HG02973 (cell line): Measurements from ENCODE around the gene NCAPD2.
"Not testable (repeated sequence)": the region's sequence is repeated elsewhere in the genome, so short reads cannot be mapped to it uniquely, and the experiment has no call there.

Source experiments
- ATAC-seq: cut with Tn5 transposase; IDR thresholded peaks from one replicate; pipeline ENCODE4 v1.9.1; 2021; ENCODE audit warnings: moderate library complexity; ENCODE audit not compliant: unreplicated experiment

Gene NCAPD2

DNA sequence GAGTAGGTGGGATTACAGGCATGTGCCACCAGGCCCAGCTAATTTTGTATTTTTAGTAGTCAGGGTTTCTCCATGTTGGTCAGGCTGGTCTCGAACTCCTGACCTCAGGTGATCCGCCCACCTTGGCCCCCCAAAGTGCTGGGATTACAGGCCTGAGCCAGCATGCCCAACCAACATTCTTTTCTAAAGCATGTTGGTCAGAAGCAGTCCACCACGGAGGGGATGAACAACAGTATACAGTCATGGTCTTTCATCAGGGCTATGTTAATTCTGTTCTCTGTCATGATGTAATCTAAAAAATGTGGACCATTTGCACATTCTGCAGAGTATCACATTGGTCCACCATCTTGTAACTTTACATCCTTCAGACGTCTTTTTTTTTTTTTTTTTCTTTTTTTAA lies 4.5 kb upstream of the NCAPD2 start:
- no peak for ATAC-seq

DNA sequence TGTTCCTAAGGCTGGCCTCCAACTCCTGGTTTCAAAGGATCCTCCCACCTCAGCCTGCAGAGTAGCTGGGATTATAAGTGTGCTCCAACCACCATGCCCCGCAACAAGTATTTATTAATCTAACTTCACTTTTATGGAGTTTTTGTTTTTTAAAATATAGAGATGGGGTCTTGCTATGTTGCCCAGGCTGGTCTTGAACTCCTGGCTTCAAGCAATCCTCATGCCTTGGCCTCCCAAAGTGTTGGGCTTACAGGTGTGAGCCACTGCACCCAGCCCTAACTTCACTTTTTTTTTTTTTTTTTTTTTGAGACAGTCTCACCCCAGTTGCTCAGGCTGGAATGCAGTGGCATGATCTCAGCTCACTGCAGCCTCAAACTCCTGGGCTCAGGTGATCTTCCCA lies 3.2 kb upstream of the NCAPD2 start:
- ATAC-seq = not testable (repeated sequence)

DNA sequence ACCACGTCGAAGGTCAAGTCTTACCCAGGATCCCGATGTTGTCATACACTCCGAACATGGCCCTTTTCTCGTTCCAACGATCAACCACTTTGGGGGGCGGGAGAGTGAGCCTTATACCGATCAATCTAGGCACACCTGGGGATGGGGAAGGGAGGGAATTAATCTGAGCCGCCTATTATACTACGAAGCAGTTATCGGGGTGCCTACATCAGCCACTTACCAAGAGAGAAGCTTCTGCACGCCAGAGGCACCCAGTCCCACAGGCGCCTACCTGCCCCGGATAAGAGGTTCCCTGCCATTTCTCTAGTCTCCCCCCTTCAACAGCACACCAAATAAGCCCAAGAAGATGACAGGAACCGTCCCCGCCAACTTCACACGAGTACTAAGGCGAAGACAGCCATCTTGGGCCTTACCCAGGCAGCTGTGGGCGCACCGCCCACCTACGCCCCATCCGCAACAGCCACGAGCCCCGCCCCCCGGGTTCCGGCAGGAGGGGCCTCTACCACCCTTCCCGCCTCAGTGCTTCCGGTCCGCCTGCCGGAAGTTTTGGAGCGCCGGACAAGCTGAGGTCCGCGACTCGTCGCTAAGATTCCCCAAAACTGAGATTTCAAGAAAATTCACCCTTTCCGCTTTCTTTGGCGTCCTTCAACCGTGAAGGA lies 935 bp upstream of the NCAPD2 start, which contains the start of gene MRPL51:
MRPL51 (minus strand) TSS at position 425 of the 659 bp plus-strand sequence; CDS start at position 299, 126 bp downstream.
- peak; percentile 52 for ATAC-seq

- peak; percentile 23 for ATAC-seq
Observed at GRCh38 chr12:6494258-6494743, 399 bp downstream of the NCAPD2 start.

- no peak for ATAC-seq
Observed at GRCh38 chr12:6494968-6495367, 1.1 kb downstream of the NCAPD2 start.

DNA sequence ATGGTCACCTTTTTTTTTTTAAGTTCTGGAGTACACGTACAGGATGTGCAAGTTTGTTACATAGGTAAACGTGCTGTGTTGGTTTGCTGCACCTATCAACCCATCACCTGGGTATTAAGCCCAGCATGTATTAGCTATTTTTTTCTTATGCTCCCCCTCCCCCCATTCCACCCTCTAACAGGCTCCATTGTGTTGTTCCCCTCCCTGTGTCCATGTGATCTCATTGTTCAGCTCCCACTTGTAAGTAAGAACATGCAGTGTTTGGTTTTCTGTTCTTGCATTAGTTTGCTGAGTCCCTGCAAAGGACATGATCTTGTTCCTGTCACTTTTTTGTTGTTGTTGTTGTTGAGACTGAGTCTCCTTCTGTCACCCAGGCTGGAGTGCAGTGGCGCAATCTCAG lies 3.4 kb downstream of the NCAPD2 start:
- not testable (repeated sequence) for ATAC-seq

- no peak for ATAC-seq
Observed at GRCh38 chr12:6500466-6500865, 6.6 kb downstream of the NCAPD2 start.

GRCh38 chr12:6507102-6507998 lies 13.4 kb downstream of the NCAPD2 start:
- ATAC-seq = no peak

- no peak for ATAC-seq
Observed at GRCh38 chr12:6508087-6508486, 14.2 kb downstream of the NCAPD2 start.

DNA sequence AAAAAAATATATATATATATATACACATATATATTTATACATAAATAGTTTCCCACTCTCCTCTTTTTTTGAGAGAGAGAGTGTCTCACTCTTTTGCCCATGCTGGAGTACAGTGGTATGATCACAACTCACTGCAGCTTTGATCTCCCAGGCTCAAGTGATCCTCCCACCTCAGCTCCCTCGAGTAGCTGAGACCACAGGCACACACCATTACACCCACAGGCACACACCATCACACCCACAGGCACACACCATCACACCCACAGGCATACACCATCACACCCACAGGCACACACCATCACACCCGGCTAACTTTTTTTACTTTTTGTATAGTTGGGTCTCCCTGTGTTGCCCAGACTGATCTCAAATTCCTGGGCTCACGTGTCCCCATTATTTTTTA lies 26.3 kb downstream of the NCAPD2 start:
- no peak for ATAC-seq

- no peak for ATAC-seq
Observed at GRCh38 chr12:6522193-6522592, 28.3 kb downstream of the NCAPD2 start.

GRCh38 chr12:6523708-6524107 lies 29.8 kb downstream of the NCAPD2 start:
- ATAC-seq = no peak

DNA sequence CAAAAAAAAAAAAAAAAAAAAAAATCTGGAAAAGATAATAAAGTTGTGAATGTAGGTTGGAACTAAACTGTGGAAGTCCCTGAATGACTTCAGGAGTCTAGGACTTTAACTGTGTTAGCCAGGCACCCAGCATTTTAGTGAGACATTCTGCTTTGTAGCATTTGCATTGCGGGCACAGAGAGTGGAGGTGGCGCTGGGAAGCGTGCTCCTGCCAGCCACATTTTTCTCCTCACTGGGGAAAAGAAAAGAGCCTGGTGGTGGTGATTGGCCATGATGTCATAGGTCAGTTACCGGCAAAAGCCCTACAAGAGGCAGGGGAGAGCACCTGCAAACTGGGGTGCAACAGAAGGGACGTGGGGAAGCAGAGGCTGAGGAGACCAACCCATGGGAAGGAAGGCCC lies 30.7 kb downstream of the NCAPD2 start:
- ATAC-seq = no peak

DNA sequence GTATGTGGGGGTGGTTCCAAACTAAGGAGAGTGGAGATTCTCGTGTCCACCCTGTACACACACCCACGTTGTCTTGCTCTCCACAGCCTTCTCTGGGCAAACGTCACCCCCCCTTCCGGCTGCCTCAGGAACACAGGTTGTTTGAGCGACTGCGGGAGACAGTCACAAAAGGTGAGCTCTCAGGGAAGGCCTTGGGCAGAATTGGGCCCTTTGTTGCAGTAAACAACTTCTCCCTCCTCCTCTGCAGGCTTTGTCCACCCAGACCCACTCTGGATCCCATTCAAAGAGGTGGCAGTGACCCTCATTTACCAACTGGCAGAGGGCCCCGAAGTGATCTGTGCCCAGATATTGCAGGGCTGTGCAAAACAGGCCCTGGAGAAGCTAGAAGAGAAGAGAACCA lies 32.3 kb downstream of the NCAPD2 start:
- no peak for ATAC-seq

GRCh38 chr12:6526766-6527525 lies 33.0 kb downstream of the NCAPD2 start:
- no peak for ATAC-seq

- ATAC-seq = no peak
Observed at GRCh38 chr12:6527711-6528110, 33.8 kb downstream of the NCAPD2 start.

DNA sequence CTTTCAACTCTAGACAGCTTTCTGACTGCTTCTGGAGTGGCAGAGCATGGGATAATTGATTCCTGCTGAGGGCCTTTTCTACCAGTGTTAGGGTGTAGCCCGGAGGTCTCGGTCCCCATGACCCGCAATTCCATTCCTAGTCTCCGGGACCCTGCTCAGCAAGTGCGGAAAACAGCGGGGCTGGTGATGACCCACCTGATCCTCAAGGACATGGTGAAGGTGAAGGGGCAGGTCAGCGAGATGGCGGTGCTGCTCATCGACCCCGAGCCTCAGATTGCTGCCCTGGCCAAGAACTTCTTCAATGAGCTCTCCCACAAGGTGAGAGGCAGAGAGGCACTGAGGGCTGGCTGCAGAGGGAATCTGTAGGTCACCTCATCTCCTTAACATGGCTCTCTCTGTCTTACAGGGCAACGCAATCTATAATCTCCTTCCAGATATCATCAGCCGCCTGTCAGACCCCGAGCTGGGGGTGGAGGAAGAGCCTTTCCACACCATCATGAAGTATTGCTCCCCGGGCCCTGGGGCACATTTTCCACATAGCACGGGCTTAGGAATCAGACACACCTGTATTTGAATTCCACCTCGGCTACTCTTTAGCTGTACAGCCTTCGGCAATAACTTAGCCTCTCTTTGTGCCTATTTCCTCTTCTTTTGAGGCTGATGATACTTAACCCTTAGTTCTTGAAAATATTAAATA lies 34.8 kb downstream of the NCAPD2 start:
- no peak for ATAC-seq

- ATAC-seq = no peak
Observed at GRCh38 chr12:6529291-6529737, 35.4 kb downstream of the NCAPD2 start.

DNA sequence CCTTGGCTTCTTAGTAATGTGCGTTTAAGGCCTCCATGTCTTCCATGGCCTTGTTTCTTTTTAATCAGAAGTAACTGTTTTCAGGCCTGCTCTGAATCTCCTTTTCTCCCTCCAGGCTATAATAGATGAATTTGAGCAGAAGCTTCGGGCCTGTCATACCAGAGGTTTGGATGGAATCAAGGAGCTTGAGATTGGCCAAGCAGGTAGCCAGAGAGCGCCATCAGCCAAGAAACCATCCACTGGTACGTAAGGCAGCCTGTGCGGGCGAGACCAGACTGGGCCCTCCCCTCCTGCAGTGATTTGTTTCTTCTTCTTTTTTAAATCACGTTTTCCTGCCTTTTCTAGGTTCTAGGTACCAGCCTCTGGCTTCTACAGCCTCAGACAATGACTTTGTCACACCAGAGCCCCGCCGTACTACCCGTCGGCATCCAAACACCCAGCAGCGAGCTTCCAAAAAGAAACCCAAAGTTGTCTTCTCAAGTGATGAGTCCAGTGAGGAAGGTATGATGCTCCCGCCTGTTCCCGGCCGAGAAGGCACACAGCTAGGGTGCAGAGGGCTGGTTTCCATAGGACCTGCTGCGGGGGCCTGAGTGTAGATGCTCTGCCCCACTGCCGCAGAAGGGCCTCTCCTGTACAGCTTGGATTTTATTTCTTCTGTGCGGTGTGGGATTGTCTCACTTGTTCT lies 36.8 kb downstream of the NCAPD2 start:
- ATAC-seq = no peak
